ENCODE results near the gene LPCAT4. TPM values are rescaled to one million over a fixed set of nuclear protein-coding genes. Genes with fewer than 3 reads are reported as not detected.

LPCAT4 gene
- total RNA-seq, 1 experiment from 2014 or later: 77.1 TPM

DNA sequence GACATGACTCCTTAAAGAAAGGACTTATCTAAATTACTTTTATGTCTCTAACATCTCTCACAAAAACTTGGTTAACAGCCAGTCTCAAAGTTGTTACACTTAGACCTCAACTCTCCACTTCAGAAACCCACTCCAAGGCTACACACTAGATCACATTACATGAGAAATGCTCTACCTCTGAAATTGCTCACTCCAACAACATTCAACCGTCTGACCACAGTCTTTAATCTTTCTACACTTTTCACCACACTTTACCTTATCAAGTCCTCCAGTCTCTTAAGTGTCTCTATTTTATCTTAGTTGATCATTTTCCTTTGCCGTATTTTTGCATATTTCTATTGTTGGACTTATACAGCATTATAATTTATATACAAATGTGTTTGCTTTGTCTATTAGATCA, 35.2 kb downstream of the LPCAT4 start (continued):
- TF ChIP-seq POLR2AphosphoS5 (IDR thresholded peaks at IDR 0.05; ENCODE audit: low read depth, low read length): no peak
- TF ChIP-seq, protein P1, sequence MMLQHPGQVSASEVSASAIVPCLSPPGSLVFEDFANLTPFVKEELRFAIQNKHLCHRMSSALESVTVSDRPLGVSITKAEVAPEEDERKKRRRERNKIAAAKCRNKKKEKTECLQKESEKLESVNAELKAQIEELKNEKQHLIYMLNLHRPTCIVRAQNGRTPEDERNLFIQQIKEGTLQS (IDR thresholded peaks at IDR 0.05): no peak

DNA sequence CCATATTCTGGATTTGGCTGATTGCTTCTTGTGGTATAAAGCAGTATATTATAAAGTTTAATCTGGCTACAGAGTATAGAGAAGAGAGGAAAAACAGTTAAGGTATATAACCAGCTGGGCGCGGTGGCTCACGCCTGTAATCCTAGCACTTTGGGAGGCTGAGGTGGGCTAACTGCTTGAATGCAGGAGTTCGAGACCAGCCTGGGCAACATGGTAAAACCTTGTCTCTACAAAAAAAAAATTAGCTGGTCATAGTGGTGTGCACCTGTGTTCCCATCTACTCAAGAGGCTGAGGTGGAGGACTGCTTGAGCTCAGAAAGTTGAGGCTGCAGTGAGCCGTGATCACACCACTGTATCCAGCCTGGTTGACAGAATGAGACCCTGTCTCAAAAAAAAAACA, 36.7 kb downstream of the LPCAT4 start:
- POLR2A ChIA-PET: interaction anchor here (1.1 to 1.7 kb wide), 2 partner anchors 8 to 89 kb away, joined by 3 to 5 read pairs; no protein-coding TSS in a partner anchor
- intact Hi-C loops (cut with micrococcal nuclease): no loop called here
- H3K9ac ChIP-seq (ENCODE audit: low read length): no peak overlapping the region
- RAD21 ChIA-PET (ENCODE audit: low non-redundant PET in 1 of 2, low total read pairs in 2 of 2, uncharacterized antibody in 2 of 2, unreplicated experiment in 2 of 2): no interaction called here
- no peaks in the 10 kb centered on the region for H3K27me3 ChIP-seq (ENCODE audit: insufficient read depth, low read length)
- H3K27ac ChIP-seq (ENCODE audit: low read depth, low read length): no peak overlapping the region
- ATAC-seq: no peak
- TF ChIP-seq, protein P1 (IDR thresholded peaks at IDR 0.05): no peak
- TF ChIP-seq, protein P2, sequence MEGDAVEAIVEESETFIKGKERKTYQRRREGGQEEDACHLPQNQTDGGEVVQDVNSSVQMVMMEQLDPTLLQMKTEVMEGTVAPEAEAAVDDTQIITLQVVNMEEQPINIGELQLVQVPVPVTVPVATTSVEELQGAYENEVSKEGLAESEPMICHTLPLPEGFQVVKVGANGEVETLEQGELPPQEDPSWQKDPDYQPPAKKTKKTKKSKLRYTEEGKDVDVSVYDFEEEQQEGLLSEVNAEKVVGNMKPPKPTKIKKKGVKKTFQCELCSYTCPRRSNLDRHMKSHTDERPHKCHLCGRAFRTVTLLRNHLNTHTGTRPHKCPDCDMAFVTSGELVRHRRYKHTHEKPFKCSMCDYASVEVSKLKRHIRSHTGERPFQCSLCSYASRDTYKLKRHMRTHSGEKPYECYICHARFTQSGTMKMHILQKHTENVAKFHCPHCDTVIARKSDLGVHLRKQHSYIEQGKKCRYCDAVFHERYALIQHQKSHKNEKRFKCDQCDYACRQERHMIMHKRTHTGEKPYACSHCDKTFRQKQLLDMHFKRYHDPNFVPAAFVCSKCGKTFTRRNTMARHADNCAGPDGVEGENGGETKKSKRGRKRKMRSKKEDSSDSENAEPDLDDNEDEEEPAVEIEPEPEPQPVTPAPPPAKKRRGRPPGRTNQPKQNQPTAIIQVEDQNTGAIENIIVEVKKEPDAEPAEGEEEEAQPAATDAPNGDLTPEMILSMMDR (IDR thresholded peaks at IDR 0.05 in 2 of 3, conservative IDR thresholded peaks at IDR 0.05 in 1 of 3; ENCODE audit: borderline replicate concordance in 1 of 3, insufficient read depth in 1 of 3, low read depth in 2 of 3, low read length in 2 of 3): no peak
- no peak for TF ChIP-seq CBX3 (IDR thresholded peaks at IDR 0.05; ENCODE audit: low read depth)
- TF ChIP-seq SRF (IDR thresholded peaks at IDR 0.05; ENCODE audit: low read depth): no peak
- TF ChIP-seq ZNF274 (IDR thresholded peaks at IDR 0.05; ENCODE audit: low read depth, low read length): no peak
- TF ChIP-seq ELF1 (IDR thresholded peaks at IDR 0.05; ENCODE audit: borderline replicate concordance, low read depth): no peak
- TF ChIP-seq POLR2A (IDR thresholded peaks at IDR 0.05; ENCODE audit: borderline replicate concordance, extremely low read depth, insufficient read depth, insufficient read length): no peak
- TF ChIP-seq ZFX (IDR thresholded peaks at IDR 0.05): no peak
- H3K9me3 ChIP-seq (ENCODE audit: control insufficient read depth in 1 of 2, insufficient read depth in 1 of 2, low read depth in 1 of 2, low read length in 2 of 2): no peaks in the 10 kb centered on the region
- no peak overlapping the region for H2AFZ ChIP-seq (ENCODE audit: low read depth, low read length, poor library complexity, severe bottlenecking)
- H4K20me1 ChIP-seq (ENCODE audit: insufficient read depth): no peaks in the 10 kb centered on the region
- no TSS peak for BruUV-seq (replicated peaks)
- CTCF ChIA-PET: no interaction called here
- H3K79me2 ChIP-seq (ENCODE audit: insufficient read depth, low read length): no peaks in the 10 kb centered on the region
- no peaks in the 10 kb centered on the region for H3K36me3 ChIP-seq (ENCODE audit: control insufficient read depth in 1 of 2, insufficient read depth in 2 of 2, low read length in 2 of 2)
- H3K4me2 ChIP-seq (ENCODE audit: low read length): no peak overlapping the region
- no peaks in the 10 kb centered on the region for H3K4me1 ChIP-seq (ENCODE audit: control insufficient read depth in 1 of 2, insufficient read depth in 2 of 2, low read length in 2 of 2)
- H3K4me3 ChIP-seq (replicated peaks in 1 of 2; ENCODE audit: low read depth in 1 of 2, low read length in 2 of 2): no peak overlapping the region
- no peaks in the 10 kb centered on the region for H3K9me2 ChIP-seq (ENCODE audit: insufficient read depth)
- DNase-seq (ENCODE audit: low read depth, low spot score): no peak
